DOHH2 (cell line): ENCODE measurements around the gene XIRP2.

Source experiments
- H3F3A ChIP-seq: fragments of 200-600 bp; sonication (generic), shearing (Covaris generic); 2 replicates; pipeline ENCODE4 v1.6.0; 2016; ENCODE audit warnings: antibody characterized with exemption, mild to moderate bottlenecking; ENCODE audit not compliant: control insufficient read depth, insufficient read depth
- H3K27ac ChIP-seq: fragments of 200-600 bp; sonication (generic); 2 replicates; pipeline ENCODE4 v1.5.1; 2014; ENCODE audit warnings: low read depth, mild to moderate bottlenecking, low read length, moderate library complexity
- H3K27me3 ChIP-seq: fragments of 200-600 bp; sonication (generic); 2 replicates; pipeline ENCODE4 v1.6.1; 2014; ENCODE audit warnings: mild to moderate bottlenecking, low read length, mixed read lengths; ENCODE audit not compliant: control insufficient read depth
- H3K36me3 ChIP-seq: fragments of 200-600 bp; sonication (generic); 2 replicates; pipeline ENCODE4 v1.6.1; 2014; ENCODE audit warnings: mild to moderate bottlenecking, low read length, moderate library complexity, mixed read lengths; ENCODE audit not compliant: control insufficient read depth
- H3K4me1 ChIP-seq: fragments of 200-600 bp; sonication (generic); 2 replicates; pipeline ENCODE4 v1.6.1; 2014; ENCODE audit warnings: mild to moderate bottlenecking, low read length, mixed read lengths; ENCODE audit not compliant: control insufficient read depth
- H3K4me2 ChIP-seq: fragments of 200-600 bp; sonication (generic); 2 replicates; pipeline ENCODE4 v1.6.0; 2014; ENCODE audit warnings: mild to moderate bottlenecking, low read length, moderate library complexity
- H3K4me3 ChIP-seq: fragments of 200-600 bp; sonication (generic); 2 replicates; pipeline ENCODE4 v1.5.1; 2014; ENCODE audit warnings: mild to moderate bottlenecking, low read length, mixed read lengths
- H3K79me2 ChIP-seq: fragments of 200-600 bp; sonication (generic); 2 replicates; pipeline ENCODE4 v1.6.1; 2014; ENCODE audit warnings: mild to moderate bottlenecking, low read length, mixed read lengths; ENCODE audit not compliant: control insufficient read depth
- H3K9me2 ChIP-seq: fragments of 200-600 bp; sonication (generic); replicated peaks from 2 replicates; pipeline ENCODE4 v1.6.1; 2014; ENCODE audit warnings: mild to moderate bottlenecking, low read length, mixed read lengths; ENCODE audit not compliant: control insufficient read depth
- H3K9me3 ChIP-seq: fragments of 200-600 bp; sonication (generic); 2 replicates; pipeline ENCODE4 v1.6.1; 2014; ENCODE audit warnings: antibody characterized with exemption, low read length, mixed read lengths; ENCODE audit not compliant: control insufficient read depth, insufficient read depth
- H4K20me1 ChIP-seq: fragments of 200-600 bp; sonication (generic); 2 replicates; pipeline ENCODE4 v1.6.0; 2014; ENCODE audit warnings: low read depth, mild to moderate bottlenecking, antibody characterized with exemption, low read length, moderate library complexity; ENCODE audit not compliant: control insufficient read depth, insufficient read depth
- EZH2phosphoT487 ChIP-seq: fragments of 200-600 bp; sonication (generic); IDR thresholded peaks from 2 replicates; pipeline ENCODE4 v1.6.1; 2017; ENCODE audit warnings: borderline replicate concordance, mild to moderate bottlenecking, antibody characterized with exemption, low read length, moderate library complexity, mixed read lengths
- TF ChIP-seq, protein P1 (sequence below): fragments of 200-600 bp; sonication (generic); IDR thresholded peaks from one replicate; pipeline ENCODE4 v1.5.1; 2014; ENCODE audit warnings: antibody characterized with exemption, mild to moderate bottlenecking, low read depth, low read length; ENCODE audit not compliant: poor library complexity, severe bottlenecking

The XIRP2 gene

DNA sequence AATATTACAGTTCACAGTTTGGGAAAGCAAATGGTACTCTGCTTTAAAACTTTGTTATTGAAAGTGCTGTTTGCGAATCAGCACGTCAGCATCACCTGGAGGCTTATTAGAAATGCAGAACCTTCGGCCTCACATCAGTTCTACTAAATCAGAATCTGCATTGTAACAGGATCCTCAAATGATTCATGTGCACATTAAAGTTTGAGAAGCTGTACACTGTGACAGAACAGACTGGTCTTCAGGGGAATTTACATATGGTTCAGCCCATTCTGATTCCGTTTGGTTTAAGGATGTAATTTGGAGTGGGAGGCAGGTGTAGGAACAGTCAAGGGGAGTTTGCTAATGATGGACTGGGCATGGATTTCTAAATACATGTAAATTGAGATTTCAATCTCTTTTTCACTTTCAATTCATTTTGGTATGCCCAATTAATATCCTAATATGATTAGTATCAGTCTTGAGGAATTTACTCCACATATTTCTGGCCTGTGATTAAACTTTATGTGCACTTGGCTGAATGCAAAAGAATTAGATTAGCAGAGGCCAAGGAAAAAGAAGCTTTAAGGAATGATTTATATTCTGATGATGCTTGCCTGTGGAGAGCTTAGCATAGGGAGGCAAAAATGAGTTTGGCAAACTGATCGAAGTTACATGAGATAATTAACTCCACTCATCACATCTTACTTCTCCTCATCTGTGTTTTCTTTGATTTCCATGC, 248.8 kb downstream of the XIRP2 start:
- Histone ChIP-seq H3K4me1 (no peaks in the 10 kb centered on the region), H3K27ac (no peak overlapping the region), H3K9me3 (no peaks in the 10 kb centered on the region), H3K36me3 (no peaks in the 10 kb centered on the region), H4K20me1 (no peaks in the 10 kb centered on the region), H3K4me2 (no peak overlapping the region), H3F3A (no peaks in the 10 kb centered on the region), H3K4me3 (no peak overlapping the region), H3K9me2 (no peaks in the 10 kb centered on the region), H3K79me2 (no peaks in the 10 kb centered on the region), H3K27me3 (no peaks in the 10 kb centered on the region)
- TF ChIP-seq EZH2phosphoT487 = no peak
- TF ChIP-seq, protein P1, sequence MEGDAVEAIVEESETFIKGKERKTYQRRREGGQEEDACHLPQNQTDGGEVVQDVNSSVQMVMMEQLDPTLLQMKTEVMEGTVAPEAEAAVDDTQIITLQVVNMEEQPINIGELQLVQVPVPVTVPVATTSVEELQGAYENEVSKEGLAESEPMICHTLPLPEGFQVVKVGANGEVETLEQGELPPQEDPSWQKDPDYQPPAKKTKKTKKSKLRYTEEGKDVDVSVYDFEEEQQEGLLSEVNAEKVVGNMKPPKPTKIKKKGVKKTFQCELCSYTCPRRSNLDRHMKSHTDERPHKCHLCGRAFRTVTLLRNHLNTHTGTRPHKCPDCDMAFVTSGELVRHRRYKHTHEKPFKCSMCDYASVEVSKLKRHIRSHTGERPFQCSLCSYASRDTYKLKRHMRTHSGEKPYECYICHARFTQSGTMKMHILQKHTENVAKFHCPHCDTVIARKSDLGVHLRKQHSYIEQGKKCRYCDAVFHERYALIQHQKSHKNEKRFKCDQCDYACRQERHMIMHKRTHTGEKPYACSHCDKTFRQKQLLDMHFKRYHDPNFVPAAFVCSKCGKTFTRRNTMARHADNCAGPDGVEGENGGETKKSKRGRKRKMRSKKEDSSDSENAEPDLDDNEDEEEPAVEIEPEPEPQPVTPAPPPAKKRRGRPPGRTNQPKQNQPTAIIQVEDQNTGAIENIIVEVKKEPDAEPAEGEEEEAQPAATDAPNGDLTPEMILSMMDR = no peak

- no peaks in the 10 kb centered on the region for H3K79me2 ChIP-seq
- no peak overlapping the region for H3K4me3 ChIP-seq
- no peak for TF ChIP-seq EZH2phosphoT487
- TF ChIP-seq, protein P1 = no peak
- no peaks in the 10 kb centered on the region for H3K4me1 ChIP-seq
- H4K20me1 ChIP-seq = no peaks in the 10 kb centered on the region
- no peaks in the 10 kb centered on the region for H3K9me3 ChIP-seq
- no peaks in the 10 kb centered on the region for H3F3A ChIP-seq
- H3K9me2 ChIP-seq = no peaks in the 10 kb centered on the region
- no peaks in the 10 kb centered on the region for H3K36me3 ChIP-seq
- no peak overlapping the region for H3K4me2 ChIP-seq
- no peaks in the 10 kb centered on the region for H3K27me3 ChIP-seq
- H3K27ac ChIP-seq = no peak overlapping the region
These were observed 252.1 kb downstream of the XIRP2 start for GRCh38 chr2:167140330-167140729.

GRCh38 chr2:167140767-167141166, 252.5 kb downstream of the XIRP2 start:
- H3K27me3 ChIP-seq = no peaks in the 10 kb centered on the region
- TF ChIP-seq, protein P1 = no peak
- TF ChIP-seq EZH2phosphoT487 = no peak
- H3K4me2 ChIP-seq = no peak overlapping the region
- H3K36me3 ChIP-seq = no peaks in the 10 kb centered on the region
- no peaks in the 10 kb centered on the region for H3F3A ChIP-seq
- no peaks in the 10 kb centered on the region for H3K9me3 ChIP-seq
- H3K9me2 ChIP-seq = no peaks in the 10 kb centered on the region
- no peaks in the 10 kb centered on the region for H4K20me1 ChIP-seq
- H3K27ac ChIP-seq = no peak overlapping the region
- no peaks in the 10 kb centered on the region for H3K79me2 ChIP-seq
- no peaks in the 10 kb centered on the region for H3K4me1 ChIP-seq
- H3K4me3 ChIP-seq = no peak overlapping the region
